Ureter (tissue), 1 donor: Measurements from ENCODE around the gene MAPK13. TPM values are rescaled to one million over a fixed set of nuclear protein-coding genes. Genes with fewer than 3 reads are reported as not detected.
"Not testable (repeated sequence)": the region's sequence is repeated elsewhere in the genome, so short reads cannot be mapped to it uniquely, and the experiment has no call there.

Experiments used
- DNase-seq: peaks from one replicate; pipeline ENCODE4 v3.0.0-alpha.2; 2020; ENCODE audit warnings: low spot score
- total RNA-seq: library from RNA; stranded (reverse); gene quantifications from one replicate; pipeline ENCODE4 v1.2.4, GENCODE V29; 2023
- donor health status: DM: yes; HTN: yes; CAD: no.

The MAPK13 gene
- total RNA-seq, 1 donor from 2014 or later = 70.3 TPM

GRCh38 chr6:36127462-36128016, 2.8 kb upstream of the MAPK13 start:
- no peak for DNase-seq

GRCh38 chr6:36128073-36128472, 2.2 kb upstream of the MAPK13 start:
- DNase-seq = no peak

GRCh38 chr6:36128793-36129192, 1.5 kb upstream of the MAPK13 start:
- no peak for DNase-seq

- not testable (repeated sequence) for DNase-seq
Measured at GRCh38 chr6:36129334-36129733, 979 bp upstream of the MAPK13 start.

GRCh38 chr6:36130667-36131510, 576 bp downstream of the MAPK13 start:
- no peak for DNase-seq

- DNase-seq = no peak
Measured at GRCh38 chr6:36131511-36132245, 1.4 kb downstream of the MAPK13 start.

GRCh38 chr6:36132246-36132895, 2.1 kb downstream of the MAPK13 start:
- no peak for DNase-seq

- no peak for DNase-seq
Measured at GRCh38 chr6:36133148-36133547, 2.8 kb downstream of the MAPK13 start.

GRCh38 chr6:36133912-36134311, 3.6 kb downstream of the MAPK13 start:
- DNase-seq = no peak

- DNase-seq = no peak
Measured at GRCh38 chr6:36135053-36135731, 4.9 kb downstream of the MAPK13 start.

GRCh38 chr6:36136034-36136433, 5.7 kb downstream of the MAPK13 start:
- no peak for DNase-seq

- no peak for DNase-seq
Measured at GRCh38 chr6:36136551-36136950, 6.2 kb downstream of the MAPK13 start.

GRCh38 chr6:36138667-36139066, 8.4 kb downstream of the MAPK13 start:
- DNase-seq = no peak

GRCh38 chr6:36139431-36139830, 9.1 kb downstream of the MAPK13 start:
- DNase-seq = no peak

GRCh38 chr6:36139991-36140710, 9.8 kb downstream of the MAPK13 start:
- no peak for DNase-seq

GRCh38 chr6:36141091-36141490, 10.8 kb downstream of the MAPK13 start:
- no peak for DNase-seq

- DNase-seq = no peak
Measured at GRCh38 chr6:36141961-36142360, 11.6 kb downstream of the MAPK13 start.

GRCh38 chr6:36142971-36143838, 12.9 kb downstream of the MAPK13 start:
- DNase-seq = no peak

- DNase-seq = no peak
Measured at GRCh38 chr6:36145495-36145894, 15.2 kb downstream of the MAPK13 start.

GRCh38 chr6:36147294-36147693, 17.0 kb downstream of the MAPK13 start:
- no peak for DNase-seq
